K562 (cell line): Measurements from ENCODE around the gene KCNC4.

Experiments
- EZH2 ChIP-seq: IDR thresholded peaks from 2 replicates; pipeline ENCODE4 v1.6.1; 2012; ENCODE audit warnings: low read depth, mild to moderate bottlenecking, inconsistent platforms, low read length, borderline replicate concordance
- FOSL1 ChIP-seq: fragments of 200-800 bp; sonication (Bioruptor generic); conservative IDR thresholded peaks from 2 replicates; pipeline ENCODE4 v1.6.1; 2016; ENCODE audit warnings: missing genetic modification characterization, missing compliant biosample characterization
- KHSRP ChIP-seq: fragments of 450-650 bp; IDR thresholded peaks from 2 replicates; pipeline ENCODE4 v1.6.1; 2017
- MAX ChIP-seq: sonication (generic); formaldehyde crosslinking; IDR thresholded peaks from 2 replicates; pipeline ENCODE4 v1.9.0; 2022; ENCODE audit warnings: mild to moderate bottlenecking, missing genetic modification reagents
- MCM5 ChIP-seq: fragments of 450-650 bp; IDR thresholded peaks from 2 replicates; pipeline ENCODE4 v1.6.1; 2016; ENCODE audit warnings: low read depth
- NBN ChIP-seq: fragments of 450-650 bp; IDR thresholded peaks from 2 replicates; pipeline ENCODE4 v1.6.1; 2016; ENCODE audit warnings: low read depth, mild to moderate bottlenecking
- PHF20 ChIP-seq: fragments of 450-650 bp; IDR thresholded peaks from 2 replicates; pipeline ENCODE4 v1.6.1; 2018; ENCODE audit not compliant: partially characterized antibody
- POLR2A ChIP-seq: fragments of 450-650 bp; conservative IDR thresholded peaks from 2 replicates; pipeline ENCODE4 v1.6.1; 2016
- U2AF2 ChIP-seq: fragments of 200-400 bp; formaldehyde crosslinking; optimal IDR thresholded peaks from 2 replicates; pipeline ENCODE3; 2017; ENCODE audit warnings: low read depth, mild to moderate bottlenecking, low read length
- ZNF75A ChIP-seq: fragments of 450-650 bp; formaldehyde crosslinking; IDR thresholded peaks from 2 replicates; pipeline ENCODE4 v1.4.0; 2020; ENCODE audit warnings: mild to moderate bottlenecking
- ZNF764 ChIP-seq: fragments of 250-450 bp; sonication (Bioruptor Pico); IDR thresholded peaks from 2 replicates; pipeline ENCODE4 v1.4.0; 2020; ENCODE audit warnings: low read depth, mild to moderate bottlenecking, moderate library complexity
- TF ChIP-seq, protein P1 (sequence below): sonication (generic); formaldehyde crosslinking; IDR thresholded peaks from 2 replicates; pipeline ENCODE4 v1.8.0; 2022; ENCODE audit warnings: missing genetic modification reagents, mild to moderate bottlenecking, borderline replicate concordance

DNA sequence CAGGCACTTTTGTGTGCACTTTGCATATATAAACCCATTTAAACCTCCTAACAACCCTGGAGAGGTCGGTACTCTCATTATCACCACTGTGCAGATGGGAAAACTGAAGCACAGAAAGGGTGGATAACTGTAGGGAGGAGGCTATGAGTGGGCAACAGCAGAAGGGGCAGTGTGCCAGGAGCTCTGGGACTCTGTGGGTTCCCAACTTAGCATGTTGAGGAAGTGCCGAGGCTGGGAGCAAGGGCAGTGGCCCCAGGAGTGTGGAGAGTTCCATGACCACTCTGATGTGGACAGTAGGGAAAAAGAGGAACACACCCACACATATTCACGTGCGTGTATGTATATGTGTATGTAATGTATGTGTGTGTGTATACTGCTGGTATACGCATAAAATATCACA is 25.7 kb upstream of the KCNC4 start:
- TF ChIP-seq NBN: no peak
- no peak for TF ChIP-seq PHF20
- TF ChIP-seq POLR2A: no peak
- no peak for TF ChIP-seq FOSL1 (tag)
- TF ChIP-seq EZH2: no peak
- no peak for TF ChIP-seq MAX
- TF ChIP-seq MCM5: no peak
- TF ChIP-seq, protein P1, sequence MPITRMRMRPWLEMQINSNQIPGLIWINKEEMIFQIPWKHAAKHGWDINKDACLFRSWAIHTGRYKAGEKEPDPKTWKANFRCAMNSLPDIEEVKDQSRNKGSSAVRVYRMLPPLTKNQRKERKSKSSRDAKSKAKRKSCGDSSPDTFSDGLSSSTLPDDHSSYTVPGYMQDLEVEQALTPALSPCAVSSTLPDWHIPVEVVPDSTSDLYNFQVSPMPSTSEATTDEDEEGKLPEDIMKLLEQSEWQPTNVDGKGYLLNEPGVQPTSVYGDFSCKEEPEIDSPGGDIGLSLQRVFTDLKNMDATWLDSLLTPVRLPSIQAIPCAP (CRISPR knock-in tag): no peak
- TF ChIP-seq ZNF75A (CRISPR knock-in tag): no peak
- no peak for TF ChIP-seq ZNF764 (CRISPR knock-in tag)
- no peak for TF ChIP-seq KHSRP
- no peak for TF ChIP-seq U2AF2
